HG02678 (cell line): ENCODE data around the gene VPS41.
"Not testable (repeated sequence)": the region's sequence is repeated elsewhere in the genome, so short reads cannot be mapped to it uniquely, and the experiment has no call there.

Experiments used
- ATAC-seq: cut with Tn5 transposase; IDR thresholded peaks from one replicate; pipeline ENCODE4 v1.9.1; 2021; ENCODE audit warnings: mild to moderate bottlenecking, moderate library complexity; ENCODE audit not compliant: unreplicated experiment

Gene VPS41

GRCh38 chr7:38858259-38858884 lies 50.6 kb downstream of the VPS41 start:
- ATAC-seq = no peak

- no peak for ATAC-seq
These were observed 53.1 kb downstream of the VPS41 start for GRCh38 chr7:38855867-38856266.

DNA sequence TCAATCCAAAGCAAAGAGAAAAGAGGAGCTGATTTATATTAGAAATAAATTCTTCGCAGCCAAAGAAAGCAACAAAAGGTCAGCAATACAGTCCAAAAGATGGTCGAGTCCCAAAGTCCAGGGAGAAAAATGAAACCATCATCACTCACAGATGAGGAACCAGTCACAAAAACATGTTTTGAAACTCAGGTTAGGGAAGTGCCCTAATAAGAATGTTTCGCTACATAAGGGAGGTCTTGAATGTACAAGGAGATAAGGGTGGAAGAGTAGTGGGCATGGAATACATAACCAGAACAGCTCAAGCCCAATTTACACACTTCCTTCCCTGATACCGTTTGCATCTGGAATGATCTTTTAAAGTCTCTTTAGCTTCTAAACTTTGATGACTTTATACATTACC lies 53.6 kb downstream of the VPS41 start:
- ATAC-seq = no peak

GRCh38 chr7:38854947-38855346 lies 54.0 kb downstream of the VPS41 start:
- not testable (repeated sequence) for ATAC-seq

DNA sequence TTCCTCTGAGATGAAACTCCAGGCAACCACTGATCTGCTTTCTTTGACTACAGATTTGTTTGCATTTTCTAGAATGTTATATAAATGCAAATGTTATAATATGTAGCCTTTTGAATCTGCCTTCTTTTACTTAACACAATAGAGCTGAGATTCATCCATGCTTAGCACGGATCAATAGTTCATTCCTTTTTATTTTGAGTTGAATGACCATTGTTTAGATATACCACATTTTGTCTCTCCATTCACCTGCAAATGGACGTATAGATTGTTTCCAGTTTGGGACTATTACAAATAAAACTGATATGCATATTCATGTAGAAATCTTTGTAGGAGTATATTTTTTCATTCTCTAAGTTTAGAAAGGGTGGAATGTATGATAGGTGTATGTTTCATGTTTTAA lies 57.7 kb downstream of the VPS41 start:
- ATAC-seq = no peak

GRCh38 chr7:38846280-38846679 lies 62.7 kb downstream of the VPS41 start:
- no peak for ATAC-seq

DNA sequence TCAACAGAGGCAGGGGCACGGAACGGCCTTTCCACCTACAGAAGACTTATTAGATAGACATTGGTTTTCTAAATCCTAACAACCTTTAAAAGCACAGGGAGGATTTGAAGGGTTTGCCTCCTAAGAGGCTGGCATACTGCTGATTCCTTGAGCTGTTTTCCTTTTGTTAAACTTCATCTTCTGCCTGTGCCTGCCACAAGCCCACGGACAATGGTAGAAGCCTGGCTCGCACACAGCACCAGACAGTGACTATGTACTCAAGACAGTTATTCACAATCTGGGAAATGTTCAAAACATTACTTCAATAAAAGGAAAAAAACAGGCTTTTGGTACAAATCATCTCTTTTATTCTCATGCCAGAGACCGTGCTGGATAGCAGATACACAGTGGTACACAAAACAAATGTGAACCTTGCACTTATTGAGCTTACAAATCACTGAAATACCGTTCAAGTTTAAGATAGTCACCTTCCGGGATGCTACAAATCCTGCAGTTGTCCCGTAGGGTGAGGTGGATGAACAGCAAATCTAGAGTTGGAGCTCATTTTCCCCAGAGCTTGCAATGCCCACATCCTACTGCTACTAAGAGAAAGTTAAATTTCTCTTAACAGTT lies 63.9 kb downstream of the VPS41 start:
- no peak for ATAC-seq

GRCh38 chr7:38842746-38843145 lies 66.2 kb downstream of the VPS41 start:
- ATAC-seq = no peak

DNA sequence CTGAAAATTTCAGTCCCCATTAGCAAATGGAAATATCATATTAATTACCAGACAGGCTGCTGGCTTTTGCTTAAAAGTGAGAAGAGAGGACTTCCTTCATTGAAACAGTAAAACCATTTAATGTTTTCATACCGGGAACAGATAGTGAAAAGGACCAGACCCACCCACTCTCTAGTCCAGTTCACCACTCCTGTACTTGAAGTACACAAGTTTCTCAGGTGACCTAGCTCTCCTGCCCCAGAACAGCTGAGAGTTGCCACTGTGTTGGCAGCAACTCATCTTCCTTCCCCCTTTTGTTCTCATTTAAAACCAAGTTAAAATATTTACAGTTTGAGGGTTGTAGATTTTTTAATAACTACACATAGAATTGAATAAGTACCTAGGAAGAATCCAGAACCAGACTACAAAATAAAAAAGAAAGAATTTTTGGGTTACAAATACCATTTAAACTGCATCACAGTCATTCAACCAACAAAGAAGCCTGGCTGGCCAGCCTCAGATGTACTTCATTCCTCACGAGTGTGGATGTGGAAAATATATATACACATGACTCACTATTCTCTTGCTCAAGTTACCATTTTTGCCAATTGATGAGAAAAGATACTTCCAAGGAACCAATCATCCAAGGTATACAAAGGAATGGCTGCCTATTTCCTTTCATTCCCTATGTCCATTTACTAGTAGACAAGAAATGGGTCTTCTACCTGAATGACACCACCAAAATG lies 68.1 kb downstream of the VPS41 start:
- no peak for ATAC-seq

GRCh38 chr7:38839851-38840250 lies 69.1 kb downstream of the VPS41 start:
- no peak for ATAC-seq

GRCh38 chr7:38838725-38839385 lies 70.1 kb downstream of the VPS41 start:
- no peak for ATAC-seq

DNA sequence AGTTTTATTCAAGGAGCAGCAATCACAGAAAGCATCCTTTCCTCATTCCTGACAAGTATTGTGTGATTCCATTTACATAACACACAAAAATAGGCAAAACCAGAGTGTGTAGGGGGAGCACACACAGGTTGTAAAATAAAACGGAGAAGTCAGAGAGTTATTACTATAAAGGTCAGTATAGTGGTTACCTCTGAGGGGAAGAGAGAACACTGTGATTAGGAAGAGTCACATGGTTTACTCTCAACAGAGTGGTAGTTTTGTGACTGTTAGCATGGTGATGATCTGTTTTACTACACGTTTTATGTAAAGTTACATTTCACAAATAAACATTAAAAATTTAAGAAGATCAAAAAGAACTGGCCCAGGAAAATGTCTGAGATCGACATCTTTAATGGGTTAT lies 74.6 kb downstream of the VPS41 start:
- no peak for ATAC-seq

- ATAC-seq = no peak
These were observed 75.7 kb downstream of the VPS41 start for GRCh38 chr7:38833329-38833728.

DNA sequence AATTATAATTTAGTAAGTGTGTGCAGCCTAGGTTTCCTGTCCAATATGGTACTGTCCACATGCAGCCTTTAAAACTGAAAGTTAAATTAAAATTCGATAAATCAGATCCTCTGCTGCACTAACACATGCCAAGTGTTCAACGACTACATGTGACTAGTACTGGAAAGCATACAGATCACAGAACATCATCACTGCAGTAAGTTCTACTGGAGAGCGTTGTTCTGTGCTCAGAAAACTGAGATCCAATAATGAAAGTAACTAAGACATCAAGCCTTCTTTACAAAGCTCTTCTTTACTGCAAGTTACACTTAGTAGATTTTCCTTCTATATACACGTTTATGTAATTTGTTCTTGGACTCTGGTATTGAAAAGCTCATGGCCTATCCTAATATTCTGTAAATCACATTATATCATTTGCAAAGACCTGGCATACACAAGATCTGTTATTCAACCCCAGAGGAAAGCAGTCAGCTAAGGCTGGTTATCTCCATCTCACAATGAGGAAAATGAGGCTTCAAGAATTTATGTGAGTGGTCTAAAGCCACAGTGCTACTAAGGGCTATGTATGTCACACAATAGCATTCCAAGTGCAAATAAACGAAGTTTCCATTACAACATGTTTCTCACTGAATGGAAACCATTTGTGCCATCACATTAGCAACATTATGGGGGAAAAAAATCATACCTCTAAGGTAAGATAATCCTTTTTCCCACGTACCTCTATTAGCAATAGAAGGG lies 77.6 kb downstream of the VPS41 start:
- no peak for ATAC-seq

DNA sequence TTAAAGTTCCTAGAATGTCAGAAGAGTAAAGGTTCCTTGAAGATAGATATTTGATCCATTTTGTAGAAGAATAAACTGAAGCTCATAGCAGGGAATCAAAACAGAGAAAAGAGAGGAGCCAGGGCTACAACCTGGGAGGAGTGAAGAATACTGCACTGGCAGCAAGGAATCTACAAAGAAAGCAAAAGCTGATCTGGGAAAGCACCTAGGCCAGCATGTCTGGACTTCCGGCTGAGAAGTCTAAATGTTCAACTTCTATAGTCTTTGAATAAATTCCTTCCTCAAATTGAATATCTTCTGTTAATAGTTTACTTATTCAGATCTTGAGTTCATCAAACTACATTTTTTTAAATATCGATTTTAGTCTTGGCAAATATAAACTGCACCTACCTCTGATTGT lies 78.2 kb downstream of the VPS41 start:
- ATAC-seq = no peak

DNA sequence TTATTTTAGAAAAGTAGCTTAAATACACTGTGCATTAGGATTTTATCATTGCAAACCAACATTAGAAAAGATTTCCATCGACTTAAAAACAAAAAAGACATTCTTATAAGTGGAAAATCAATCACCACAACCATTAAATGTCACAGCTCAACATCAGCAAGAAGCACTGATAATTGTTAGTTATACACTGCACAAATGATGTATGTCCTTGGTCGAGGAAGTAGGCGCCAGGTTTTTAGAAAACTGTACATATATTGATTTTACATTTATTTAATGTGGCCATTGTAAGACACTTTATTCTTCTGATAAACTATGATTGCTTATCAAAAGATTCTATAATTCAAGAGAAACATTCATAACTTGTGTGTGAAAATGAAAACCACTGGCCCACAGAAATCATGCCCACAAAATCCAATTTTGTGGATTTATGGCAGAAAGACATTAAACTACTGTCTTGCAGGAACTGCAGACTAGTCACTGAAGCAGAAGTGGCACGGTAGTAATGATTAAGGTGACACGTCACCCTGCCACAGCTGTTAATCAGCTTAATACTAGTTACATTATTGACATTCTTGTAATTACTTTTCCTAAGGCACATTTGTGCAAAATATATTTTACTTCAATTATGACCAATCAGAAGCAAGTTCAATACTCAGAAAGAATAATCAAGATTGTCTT lies 79.4 kb downstream of the VPS41 start:
- no peak for ATAC-seq

- no peak for ATAC-seq
These were observed 81.0 kb downstream of the VPS41 start for GRCh38 chr7:38828026-38828425.

DNA sequence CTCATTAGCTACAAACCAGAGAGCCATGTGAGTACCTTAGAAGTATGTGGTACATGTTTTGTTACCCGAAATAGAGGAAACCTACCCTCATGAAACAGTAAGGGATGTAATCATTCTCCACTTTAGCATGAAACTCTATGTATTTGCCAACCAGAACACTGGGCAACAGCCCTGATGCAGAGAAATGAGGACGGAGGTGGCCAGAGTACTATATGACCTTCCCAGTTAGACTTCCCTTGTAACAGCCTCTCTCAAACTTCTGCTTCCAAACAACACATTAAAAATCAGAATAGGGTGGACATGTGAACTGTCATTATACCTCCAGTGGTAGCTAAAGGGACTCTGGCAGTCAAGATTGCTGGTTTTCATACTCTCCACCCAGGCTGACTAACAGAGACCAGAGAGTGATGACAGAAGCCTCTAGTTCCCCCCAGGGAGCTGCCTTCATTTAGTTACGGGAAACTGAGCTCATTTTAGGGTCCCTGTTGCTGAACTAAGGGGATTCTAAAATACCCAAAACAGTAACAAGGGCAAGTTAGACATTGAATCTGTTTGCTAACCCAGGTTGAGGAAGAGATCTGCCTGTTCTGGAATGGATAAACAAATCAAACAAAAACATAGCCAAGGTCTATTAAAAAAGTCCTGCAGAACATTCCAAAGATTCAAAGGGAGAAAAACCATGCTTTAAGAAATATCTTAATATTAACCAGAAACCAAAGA lies 83.1 kb downstream of the VPS41 start:
- no peak for ATAC-seq

DNA sequence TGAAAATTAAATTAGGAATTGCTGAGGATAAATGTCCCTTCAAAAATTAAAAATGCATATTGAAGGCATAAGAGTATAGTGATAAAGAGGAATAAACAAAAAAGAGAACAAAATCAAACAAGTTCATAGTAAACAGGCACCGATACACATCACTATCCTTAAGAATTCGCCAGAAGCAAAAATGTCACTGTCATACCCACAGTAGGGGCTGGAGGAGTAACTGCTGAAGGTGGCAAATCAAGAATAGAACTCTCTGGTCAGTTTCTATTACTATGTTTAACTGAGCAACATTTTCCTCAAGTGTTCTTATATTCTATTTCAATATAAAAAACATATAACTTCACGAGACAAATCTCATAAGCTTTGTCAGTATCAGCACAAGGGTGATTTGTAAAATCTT lies 84.0 kb downstream of the VPS41 start:
- ATAC-seq = no peak

- no peak for ATAC-seq
These were observed 86.4 kb downstream of the VPS41 start for GRCh38 chr7:38822549-38822948.
